Measurements from ENCODE around the gene SLC13A3. TPM values are rescaled to one million over a fixed set of nuclear protein-coding genes. Genes with fewer than 3 reads are reported as not detected.

SLC13A3 gene
- polyA plus RNA-seq, 2 of the 4 experiments (the other 2 are of a cell fraction), result 0.19 TPM; not detected in 1

DNA sequence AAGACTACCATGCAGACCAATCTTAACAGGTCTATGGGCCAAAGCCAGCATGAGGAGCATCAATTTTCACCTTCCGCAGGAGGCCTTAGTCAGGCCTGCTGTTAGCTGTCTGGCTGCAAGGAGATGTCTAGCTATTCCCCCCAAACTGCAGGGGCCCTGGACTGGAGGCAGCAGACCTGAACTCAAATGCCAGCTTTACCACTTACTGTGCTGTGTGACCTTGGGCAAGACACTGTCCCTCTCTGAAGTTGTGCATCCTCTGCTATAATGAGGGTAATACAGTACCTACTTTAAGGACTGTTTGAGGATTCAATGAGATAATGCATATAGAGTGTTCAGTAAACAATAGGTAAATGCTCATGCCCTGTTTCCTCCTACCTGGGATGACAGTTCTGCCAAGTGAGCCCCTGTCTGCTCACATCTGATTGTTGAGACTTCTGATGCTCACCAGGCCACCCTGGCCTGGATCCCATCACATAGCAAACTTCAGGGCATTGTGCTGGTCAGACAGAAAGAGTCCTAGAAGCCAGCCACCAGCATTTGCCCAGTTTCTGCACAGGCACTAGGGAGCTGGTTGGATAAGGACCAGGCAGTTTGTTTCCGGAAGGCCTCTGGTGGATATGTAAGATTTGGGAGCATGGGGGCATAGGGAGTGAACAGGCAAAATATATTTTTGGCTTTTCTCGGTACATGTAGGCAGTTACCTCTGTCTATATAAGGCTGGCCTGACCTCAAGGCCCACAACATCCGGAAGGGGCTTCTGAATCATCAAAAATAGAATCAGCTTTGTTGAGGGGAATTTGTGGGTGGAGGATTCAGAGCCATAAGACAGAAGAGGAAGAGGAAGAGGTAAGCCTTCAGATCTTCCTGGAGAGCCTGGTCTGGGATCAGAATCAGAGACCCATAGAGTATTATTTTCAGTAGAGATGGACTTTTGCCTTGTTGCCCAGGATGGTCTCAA, 98.5 kb downstream of the SLC13A3 start:
- Histone ChIP-seq H3K9me3 (no peaks in the 10 kb centered on the region), H3K4me2 (no peak overlapping the region), H3K4me1 (no peaks in the 10 kb centered on the region), H3K27ac (no peak overlapping the region), H3K4me3 (no peak overlapping the region)
- POLR2A ChIA-PET, result no interaction called here
- DNase-seq (ENCODE audit: low read depth in 1 of 2, low spot score in 1 of 2) (no peak), FAIRE-seq (no peak), ATAC-seq (no peak)
- TF ChIP-seq NR3C1 (IDR thresholded peaks at IDR 0.05), result no peak
- no peak for TF ChIP-seq FOSB (CRISPR knock-in tag; IDR thresholded peaks at IDR 0.05)
- TF ChIP-seq RNF2 (IDR thresholded peaks at IDR 0.05; ENCODE audit: borderline replicate concordance, low read depth), result no peak
- TF ChIP-seq, protein P1, sequence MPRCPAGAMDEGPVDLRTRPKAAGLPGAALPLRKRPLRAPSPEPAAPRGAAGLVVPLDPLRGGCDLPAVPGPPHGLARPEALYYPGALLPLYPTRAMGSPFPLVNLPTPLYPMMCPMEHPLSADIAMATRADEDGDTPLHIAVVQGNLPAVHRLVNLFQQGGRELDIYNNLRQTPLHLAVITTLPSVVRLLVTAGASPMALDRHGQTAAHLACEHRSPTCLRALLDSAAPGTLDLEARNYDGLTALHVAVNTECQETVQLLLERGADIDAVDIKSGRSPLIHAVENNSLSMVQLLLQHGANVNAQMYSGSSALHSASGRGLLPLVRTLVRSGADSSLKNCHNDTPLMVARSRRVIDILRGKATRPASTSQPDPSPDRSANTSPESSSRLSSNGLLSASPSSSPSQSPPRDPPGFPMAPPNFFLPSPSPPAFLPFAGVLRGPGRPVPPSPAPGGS (IDR thresholded peaks at IDR 0.05), result no peak
- no peak for TF ChIP-seq ESRRA (IDR thresholded peaks at IDR 0.05; ENCODE audit: borderline replicate concordance, low read length)
- TF ChIP-seq, protein P2, sequence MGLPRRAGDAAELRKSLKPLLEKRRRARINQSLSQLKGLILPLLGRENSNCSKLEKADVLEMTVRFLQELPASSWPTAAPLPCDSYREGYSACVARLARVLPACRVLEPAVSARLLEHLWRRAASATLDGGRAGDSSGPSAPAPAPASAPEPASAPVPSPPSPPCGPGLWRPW (IDR thresholded peaks at IDR 0.05), result no peak
- no peak for TF ChIP-seq MYC (IDR thresholded peaks at IDR 0.05; ENCODE audit: borderline replicate concordance, low read length)
- TF ChIP-seq TP53 (CRISPR knock-in tag; IDR thresholded peaks at IDR 0.05), result no peak
- no peak for TF ChIP-seq EP300 (IDR thresholded peaks at IDR 0.05)
- no peak for TF ChIP-seq HDAC2 (IDR thresholded peaks at IDR 0.05)
- no peak for TF ChIP-seq HOXB13 (CRISPR knock-in tag; IDR thresholded peaks at IDR 0.05; ENCODE audit: low read depth)
- TF ChIP-seq, protein P3, sequence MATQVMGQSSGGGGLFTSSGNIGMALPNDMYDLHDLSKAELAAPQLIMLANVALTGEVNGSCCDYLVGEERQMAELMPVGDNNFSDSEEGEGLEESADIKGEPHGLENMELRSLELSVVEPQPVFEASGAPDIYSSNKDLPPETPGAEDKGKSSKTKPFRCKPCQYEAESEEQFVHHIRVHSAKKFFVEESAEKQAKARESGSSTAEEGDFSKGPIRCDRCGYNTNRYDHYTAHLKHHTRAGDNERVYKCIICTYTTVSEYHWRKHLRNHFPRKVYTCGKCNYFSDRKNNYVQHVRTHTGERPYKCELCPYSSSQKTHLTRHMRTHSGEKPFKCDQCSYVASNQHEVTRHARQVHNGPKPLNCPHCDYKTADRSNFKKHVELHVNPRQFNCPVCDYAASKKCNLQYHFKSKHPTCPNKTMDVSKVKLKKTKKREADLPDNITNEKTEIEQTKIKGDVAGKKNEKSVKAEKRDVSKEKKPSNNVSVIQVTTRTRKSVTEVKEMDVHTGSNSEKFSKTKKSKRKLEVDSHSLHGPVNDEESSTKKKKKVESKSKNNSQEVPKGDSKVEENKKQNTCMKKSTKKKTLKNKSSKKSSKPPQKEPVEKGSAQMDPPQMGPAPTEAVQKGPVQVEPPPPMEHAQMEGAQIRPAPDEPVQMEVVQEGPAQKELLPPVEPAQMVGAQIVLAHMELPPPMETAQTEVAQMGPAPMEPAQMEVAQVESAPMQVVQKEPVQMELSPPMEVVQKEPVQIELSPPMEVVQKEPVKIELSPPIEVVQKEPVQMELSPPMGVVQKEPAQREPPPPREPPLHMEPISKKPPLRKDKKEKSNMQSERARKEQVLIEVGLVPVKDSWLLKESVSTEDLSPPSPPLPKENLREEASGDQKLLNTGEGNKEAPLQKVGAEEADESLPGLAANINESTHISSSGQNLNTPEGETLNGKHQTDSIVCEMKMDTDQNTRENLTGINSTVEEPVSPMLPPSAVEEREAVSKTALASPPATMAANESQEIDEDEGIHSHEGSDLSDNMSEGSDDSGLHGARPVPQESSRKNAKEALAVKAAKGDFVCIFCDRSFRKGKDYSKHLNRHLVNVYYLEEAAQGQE (IDR thresholded peaks at IDR 0.05), result no peak
- 68% methylated on average over 4 of the region's 4 CpGs for WGBS (ENCODE audit: missing lambda C conversion rate)
- CTCF ChIA-PET, result interaction anchor here (1.0 to 4.5 kb wide), 2 partner anchors 9 to 11 kb away, joined by 3 to 35 read pairs; no protein-coding TSS in a partner anchor

DNA sequence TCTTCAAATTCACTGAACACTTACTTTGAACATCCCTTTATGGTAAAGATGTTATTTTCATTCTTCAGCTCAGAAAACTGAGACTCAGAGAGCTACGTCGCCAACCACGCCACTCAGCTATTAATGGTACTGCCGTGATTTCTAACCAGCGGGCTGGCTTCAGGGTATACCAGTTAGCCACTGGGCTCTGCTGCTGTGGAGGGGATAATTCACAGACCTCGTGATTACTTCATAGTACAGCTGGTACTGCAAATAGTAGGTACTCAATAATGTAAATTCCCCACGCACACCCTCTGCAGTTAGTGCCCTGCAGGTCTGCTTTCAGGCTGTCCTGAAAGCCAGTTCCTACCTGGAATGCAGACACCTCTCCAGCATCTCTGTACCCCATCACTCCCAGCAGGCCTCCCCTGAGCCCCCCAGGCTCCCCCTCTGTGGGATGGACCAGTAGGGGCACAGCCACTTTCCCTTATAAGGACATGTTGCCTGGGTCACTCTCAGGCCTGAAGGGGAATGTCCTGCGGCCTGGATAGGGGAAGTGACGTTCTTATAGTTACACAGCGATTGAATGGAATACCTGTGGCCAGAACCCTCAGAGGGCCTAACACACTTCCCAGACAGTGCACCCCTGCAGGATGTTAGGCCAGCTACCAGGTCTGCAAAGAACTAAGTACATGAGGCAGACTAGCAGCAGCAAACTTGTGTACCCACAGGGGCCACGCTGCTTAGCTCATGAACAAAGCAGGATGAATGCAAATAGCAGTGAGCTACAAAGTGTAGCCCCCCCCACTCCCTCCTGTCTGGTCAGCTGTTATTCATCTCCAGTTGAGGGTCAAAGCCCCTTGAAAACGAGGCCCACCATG, 99.5 kb downstream of the SLC13A3 start:
- no peak overlapping the region for H3K4me3 ChIP-seq
- no peak for FAIRE-seq

DNA sequence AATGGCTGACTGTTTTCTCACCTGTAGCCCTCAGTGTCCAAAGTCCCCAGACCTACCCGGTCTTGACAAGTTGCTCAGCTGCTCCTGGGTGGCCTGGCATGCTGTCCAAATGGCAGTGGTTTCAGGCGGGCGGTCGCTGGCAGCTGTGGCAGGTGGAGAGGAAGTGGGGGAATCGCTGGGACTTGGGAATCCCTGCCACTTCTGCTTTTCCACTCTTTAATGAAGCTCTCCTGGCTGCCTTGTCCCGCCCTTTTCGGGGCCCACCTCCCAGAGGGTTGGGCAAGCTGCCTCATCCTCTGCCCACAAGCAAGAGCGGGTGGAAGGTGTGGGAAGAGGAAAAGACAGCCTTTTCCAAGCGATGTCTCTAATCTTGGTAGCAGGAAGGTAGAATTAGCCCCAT, 100.8 kb downstream of the SLC13A3 start, which contains the start of gene OCSTAMP:
TSS of gene OCSTAMP (minus strand) at position 194 of the 400 bp plus-strand sequence. CDS start at position 100, 94 bp downstream.
- Histone ChIP-seq H3K4me1 (no peaks in the 10 kb centered on the region), H3K27ac (no peak within 1 kb of the TSS), H3K4me2 (no peak within 1 kb of the TSS), H3K4me3 (no peak within 1 kb of the TSS), H3K9me3 (no peaks in the 10 kb centered on the region)
- DNase-seq (ENCODE audit: low read depth in 1 of 2, low spot score in 1 of 2) (no peak), FAIRE-seq (no peak), ATAC-seq (no peak)
- whole genome bisulfite sequencing (ENCODE audit: missing lambda C conversion rate), result 38% methylated on average over 9 of the region's 9 CpGs
- CTCF ChIA-PET, result interaction anchor here (1.1 to 4.5 kb wide), 4 partner anchors 11 to 131 kb away, joined by 3 to 35 read pairs (median 6); no protein-coding TSS in a partner anchor
- POLR2A ChIA-PET, result no interaction called here
- TF ChIP-seq RNF2 (IDR thresholded peaks at IDR 0.05; ENCODE audit: borderline replicate concordance, low read depth), result no peak
- TF ChIP-seq MAFK (IDR thresholded peaks at IDR 0.05; ENCODE audit: partially characterized antibody), result no peak
- no peak for TF ChIP-seq FOSL2 (IDR thresholded peaks at IDR 0.05)
- TF ChIP-seq FOSL2 (CRISPR knock-in tag; IDR thresholded peaks at IDR 0.05), result no peak
- TF ChIP-seq KDM1A (IDR thresholded peaks at IDR 0.05; ENCODE audit: low read depth), result no peak
- TF ChIP-seq HOXB13 (CRISPR knock-in tag; IDR thresholded peaks at IDR 0.05; ENCODE audit: low read depth), result no peak
- TF ChIP-seq JUN (IDR thresholded peaks at IDR 0.05), result no peak
- no peak for TF ChIP-seq SMC3 (IDR thresholded peaks at IDR 0.05)
- TF ChIP-seq ZC3H11A (IDR thresholded peaks at IDR 0.05), result no peak
- TF ChIP-seq, protein P4, sequence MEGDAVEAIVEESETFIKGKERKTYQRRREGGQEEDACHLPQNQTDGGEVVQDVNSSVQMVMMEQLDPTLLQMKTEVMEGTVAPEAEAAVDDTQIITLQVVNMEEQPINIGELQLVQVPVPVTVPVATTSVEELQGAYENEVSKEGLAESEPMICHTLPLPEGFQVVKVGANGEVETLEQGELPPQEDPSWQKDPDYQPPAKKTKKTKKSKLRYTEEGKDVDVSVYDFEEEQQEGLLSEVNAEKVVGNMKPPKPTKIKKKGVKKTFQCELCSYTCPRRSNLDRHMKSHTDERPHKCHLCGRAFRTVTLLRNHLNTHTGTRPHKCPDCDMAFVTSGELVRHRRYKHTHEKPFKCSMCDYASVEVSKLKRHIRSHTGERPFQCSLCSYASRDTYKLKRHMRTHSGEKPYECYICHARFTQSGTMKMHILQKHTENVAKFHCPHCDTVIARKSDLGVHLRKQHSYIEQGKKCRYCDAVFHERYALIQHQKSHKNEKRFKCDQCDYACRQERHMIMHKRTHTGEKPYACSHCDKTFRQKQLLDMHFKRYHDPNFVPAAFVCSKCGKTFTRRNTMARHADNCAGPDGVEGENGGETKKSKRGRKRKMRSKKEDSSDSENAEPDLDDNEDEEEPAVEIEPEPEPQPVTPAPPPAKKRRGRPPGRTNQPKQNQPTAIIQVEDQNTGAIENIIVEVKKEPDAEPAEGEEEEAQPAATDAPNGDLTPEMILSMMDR (IDR thresholded peaks at IDR 0.05), result no peak
- TF ChIP-seq FOXS1 (CRISPR knock-in tag; IDR thresholded peaks at IDR 0.05), result no peak
- no peak for TF ChIP-seq MAZ (IDR thresholded peaks at IDR 0.05; ENCODE audit: borderline replicate concordance, low read depth, low read length)
- TF ChIP-seq TP53 (CRISPR knock-in tag; IDR thresholded peaks at IDR 0.05), result no peak
- TF ChIP-seq CBX2 (IDR thresholded peaks at IDR 0.05; ENCODE audit: borderline replicate concordance, low read depth), result no peak

More for the DNA sequence above, 99.5 kb downstream of the SLC13A3 start:
- 59% methylated on average over 12 of the region's 12 CpGs for WGBS (ENCODE audit: missing lambda C conversion rate)
- CTCF ChIA-PET, result interaction anchor here (4.5 kb wide), 1 partner anchor 10 kb away, joined by 35 read pairs; no protein-coding TSS in a partner anchor
- DNase-seq (ENCODE audit: low read depth in 1 of 2, low spot score in 1 of 2) (no peak), ATAC-seq (no peak)
- POLR2A ChIA-PET, result no interaction called here
- no peak overlapping the region for H3K27ac ChIP-seq
- TF ChIP-seq ZC3H11A (IDR thresholded peaks at IDR 0.05) (no peak), GATA3 (IDR thresholded peaks at IDR 0.05; ENCODE audit: borderline replicate concordance) (no peak), EP300 (IDR thresholded peaks at IDR 0.05) (no peak), POLR2A (IDR thresholded peaks at IDR 0.05; ENCODE audit: low read length) (no peak), RARB (CRISPR knock-in tag; IDR thresholded peaks at IDR 0.05) (no peak), JUN (IDR thresholded peaks at IDR 0.05) (no peak), RFX5 (IDR thresholded peaks at IDR 0.05) (no peak)
- no peaks in the 10 kb centered on the region for H3K4me1 ChIP-seq
- H3K4me2 ChIP-seq, result no peak overlapping the region
- H3K9me3 ChIP-seq, result no peaks in the 10 kb centered on the region
